Natural killer cell (primary cell): ENCODE measurements around the gene ANGPT4. TPM values are rescaled to one million over a fixed set of nuclear protein-coding genes. Genes with fewer than 3 reads are reported as not detected.

Source experiments
- ATAC-seq, 3 donors: fragments of 150-1000 bp in 2 of 3; fragments of 200-7000 bp in 1 of 3; cut with Tn5 transposase; 1 replicate in 1 of 3; 2 replicates in 2 of 3; pipeline ENCODE4 v1.10.0; 2021; ENCODE audit warnings: mild to moderate bottlenecking in 2 of 3, moderate library complexity in 2 of 3
- DNase-seq, 2 donors: peaks; one replicate each; pipeline versions ENCODE4 v3.0.0 to v3.0.0-alpha.2; 2013 to 2021; ENCODE audit warnings: mixed read lengths in 1 of 2
- H3K27ac ChIP-seq: one replicate; pipeline ENCODE4 v1.5.1; 2013; ENCODE audit warnings: mild to moderate bottlenecking, low read length
- H3K27me3 ChIP-seq: one replicate; pipeline ENCODE4 v1.6.1; 2013; ENCODE audit warnings: low read length; ENCODE audit not compliant: control insufficient read depth, insufficient read depth
- H3K36me3 ChIP-seq: one replicate; pipeline ENCODE4 v1.6.1; 2013; ENCODE audit warnings: low read length; ENCODE audit not compliant: control insufficient read depth, insufficient read depth
- H3K4me1 ChIP-seq: one replicate; pipeline ENCODE4 v1.6.1; 2013; ENCODE audit warnings: low read length; ENCODE audit not compliant: control insufficient read depth, insufficient read depth
- H3K4me3 ChIP-seq: one replicate; pipeline ENCODE4 v1.5.1; 2013; ENCODE audit warnings: low read length
- H3K9me3 ChIP-seq: one replicate; pipeline ENCODE4 v1.6.1; 2013; ENCODE audit warnings: low read length; ENCODE audit not compliant: control insufficient read depth, insufficient read depth
- H3K27ac Mint-ChIP-seq, 2 donors: one replicate each; pipeline ENCODE4 v1.8.0; 2022; ENCODE audit warnings: mild to moderate bottlenecking in 2 of 2, mixed read lengths in 2 of 2, moderate library complexity in 1 of 2
- H3K27me3 Mint-ChIP-seq, 2 donors: one replicate each; pipeline ENCODE4 v1.8.0; 2022; ENCODE audit warnings: low read depth in 2 of 2, mixed read lengths in 2 of 2
- H3K36me3 Mint-ChIP-seq: one replicate; pipeline ENCODE4 v1.8.0; 2022; ENCODE audit warnings: mixed read lengths
- H3K4me1 Mint-ChIP-seq, 2 donors: one replicate each; pipeline ENCODE4 v1.8.0; 2022; ENCODE audit warnings: mixed read lengths in 2 of 2
- H3K4me3 Mint-ChIP-seq: one replicate; pipeline ENCODE4 v1.8.0; 2022; ENCODE audit warnings: mild to moderate bottlenecking, moderate library complexity, mixed read lengths
- H3K9me3 Mint-ChIP-seq, 2 donors: one replicate each; pipeline ENCODE4 v1.8.0; 2022; ENCODE audit warnings: mixed read lengths in 2 of 2
- WGBS: methylation state at CpG from one replicate; pipeline ENCODE4 v1.1.7; 2013; ENCODE audit warnings: missing lambda C conversion rate; ENCODE audit not compliant: insufficient coverage; 5-methylcytosine and 5-hydroxymethylcytosine counted together
- intact Hi-C: fragments of 100-400 bp; cut with micrococcal nuclease; formaldehyde crosslinking; loops from one replicate; pipeline ENCODE4 v1.14.2; 2022
- total RNA-seq, 4 donors: library from RNA; stranded (reverse); fragments of 120-200 nt in 1 of 4; gene quantifications; one replicate each; pipeline versions ENCODE4 v1.2.3 to v1.2.4, GENCODE V29; 2013 to 2022
- TF ChIP-seq, protein P1 (sequence below): fragments of 200-600 bp; IDR thresholded peaks from one replicate; pipeline ENCODE4 v1.8.0; 2022; ENCODE audit warnings: antibody characterized with exemption

Gene ANGPT4
- total RNA-seq, 3 donors from 2014 or later (not counting 1 experiment from before 2014, with no cell fraction given) = not detected

DNA sequence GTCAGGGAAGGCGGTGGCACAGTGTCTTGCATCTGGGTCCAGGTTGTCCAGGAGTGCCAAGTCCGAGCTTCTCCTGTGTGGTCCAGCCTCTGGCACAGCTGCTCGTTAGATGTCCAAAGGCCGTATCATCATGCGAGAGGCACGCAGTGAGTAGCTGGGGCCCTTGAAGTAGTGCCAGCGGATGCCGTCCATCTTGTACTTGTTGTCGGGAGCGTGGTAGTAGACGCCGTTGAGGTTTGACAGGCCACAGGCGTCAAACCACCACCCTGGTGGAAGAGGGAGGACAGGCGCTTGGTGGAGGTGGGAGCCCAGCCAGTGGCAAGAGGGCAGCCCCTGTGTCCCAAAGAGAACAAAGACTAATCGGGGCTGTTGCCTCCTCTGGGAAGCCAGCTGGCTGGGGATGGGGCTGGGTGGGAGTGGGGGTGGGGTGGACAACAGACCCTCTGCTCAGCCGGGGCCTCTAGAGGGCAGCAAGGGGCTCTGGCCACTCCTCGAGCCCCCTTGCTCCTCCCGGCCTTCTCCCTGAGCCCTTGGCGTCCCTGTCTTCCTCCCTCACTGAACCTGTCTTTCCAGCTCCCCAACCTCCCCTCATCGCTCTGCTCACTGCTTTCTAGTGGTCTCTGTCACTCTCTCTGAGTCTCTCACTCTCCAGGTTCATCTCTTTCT lies 43.1 kb downstream of the ANGPT4 start:
- Mint-ChIP-seq H3K36me3 (no peaks in the 10 kb centered on the region), H3K4me1 (peaks cover 19% of the 10 kb centered on the region in 2 donors), H3K27ac (peak overlapping the region in 1 of 2 donors; percentile 23), H3K4me3 (no peak overlapping the region), H3K27me3 (peaks cover 0 to 12% of the 10 kb centered on the region in 2 donors), H3K9me3 (no peaks in the 10 kb centered on the region)
- ATAC-seq (peak; percentile 36 to 96 (median 78)), DNase-seq (peak in 1 of 2 donors; percentile 33)
- no peaks in the 10 kb centered on the region for H3K36me3 ChIP-seq
- TF ChIP-seq, protein P1, sequence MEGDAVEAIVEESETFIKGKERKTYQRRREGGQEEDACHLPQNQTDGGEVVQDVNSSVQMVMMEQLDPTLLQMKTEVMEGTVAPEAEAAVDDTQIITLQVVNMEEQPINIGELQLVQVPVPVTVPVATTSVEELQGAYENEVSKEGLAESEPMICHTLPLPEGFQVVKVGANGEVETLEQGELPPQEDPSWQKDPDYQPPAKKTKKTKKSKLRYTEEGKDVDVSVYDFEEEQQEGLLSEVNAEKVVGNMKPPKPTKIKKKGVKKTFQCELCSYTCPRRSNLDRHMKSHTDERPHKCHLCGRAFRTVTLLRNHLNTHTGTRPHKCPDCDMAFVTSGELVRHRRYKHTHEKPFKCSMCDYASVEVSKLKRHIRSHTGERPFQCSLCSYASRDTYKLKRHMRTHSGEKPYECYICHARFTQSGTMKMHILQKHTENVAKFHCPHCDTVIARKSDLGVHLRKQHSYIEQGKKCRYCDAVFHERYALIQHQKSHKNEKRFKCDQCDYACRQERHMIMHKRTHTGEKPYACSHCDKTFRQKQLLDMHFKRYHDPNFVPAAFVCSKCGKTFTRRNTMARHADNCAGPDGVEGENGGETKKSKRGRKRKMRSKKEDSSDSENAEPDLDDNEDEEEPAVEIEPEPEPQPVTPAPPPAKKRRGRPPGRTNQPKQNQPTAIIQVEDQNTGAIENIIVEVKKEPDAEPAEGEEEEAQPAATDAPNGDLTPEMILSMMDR = no peak
- H3K9me3 ChIP-seq = no peaks in the 10 kb centered on the region
- peaks cover 10% of the 10 kb centered on the region for H3K4me1 ChIP-seq
- intact Hi-C loops = no loop called here
- no peak overlapping the region for H3K27ac ChIP-seq
- WGBS = 62% methylated on average over 20 of the region's 20 CpGs
- no peaks in the 10 kb centered on the region for H3K27me3 ChIP-seq
- H3K4me3 ChIP-seq = no peak overlapping the region

DNA sequence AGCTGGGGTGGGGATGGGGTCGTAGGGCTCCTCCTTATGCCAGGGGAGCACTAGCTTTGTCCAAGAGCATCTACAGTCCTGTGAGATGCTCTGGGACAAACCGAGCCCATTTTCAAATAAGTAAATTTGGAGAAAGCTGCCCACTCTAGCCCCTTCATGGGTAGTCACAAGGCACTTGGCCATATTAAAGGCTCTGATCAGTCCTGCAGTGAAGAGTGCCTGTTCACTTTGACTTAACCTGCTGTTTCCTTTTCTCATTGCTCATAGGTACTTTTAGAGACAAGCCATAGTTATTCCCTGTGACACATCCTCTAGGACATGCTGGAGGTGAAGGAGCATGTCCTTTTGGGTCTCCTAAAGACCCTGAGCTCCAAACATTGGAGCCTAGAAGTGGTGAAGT lies 44.2 kb downstream of the ANGPT4 start:
- H3K36me3 ChIP-seq = no peaks in the 10 kb centered on the region
- TF ChIP-seq, protein P1 = no peak
- WGBS = 41% methylated on average over 2 of the region's 2 CpGs
- intact Hi-C loops = no loop called here
- no peaks in the 10 kb centered on the region for H3K9me3 Mint-ChIP-seq
- no peak overlapping the region for H3K4me3 Mint-ChIP-seq
- ATAC-seq (no peak), DNase-seq (no peak)
- H3K4me1 Mint-ChIP-seq = peaks cover 19% of the 10 kb centered on the region in 2 donors
- H3K27ac ChIP-seq = no peak overlapping the region
- H3K27ac Mint-ChIP-seq = no peak overlapping the region
- H3K4me1 ChIP-seq = peaks cover 10% of the 10 kb centered on the region
- peaks cover 0 to 12% of the 10 kb centered on the region in 2 donors for H3K27me3 Mint-ChIP-seq
- no peak overlapping the region for H3K4me3 ChIP-seq
- H3K27me3 ChIP-seq = no peaks in the 10 kb centered on the region
- no peaks in the 10 kb centered on the region for H3K9me3 ChIP-seq
- no peaks in the 10 kb centered on the region for H3K36me3 Mint-ChIP-seq

DNA sequence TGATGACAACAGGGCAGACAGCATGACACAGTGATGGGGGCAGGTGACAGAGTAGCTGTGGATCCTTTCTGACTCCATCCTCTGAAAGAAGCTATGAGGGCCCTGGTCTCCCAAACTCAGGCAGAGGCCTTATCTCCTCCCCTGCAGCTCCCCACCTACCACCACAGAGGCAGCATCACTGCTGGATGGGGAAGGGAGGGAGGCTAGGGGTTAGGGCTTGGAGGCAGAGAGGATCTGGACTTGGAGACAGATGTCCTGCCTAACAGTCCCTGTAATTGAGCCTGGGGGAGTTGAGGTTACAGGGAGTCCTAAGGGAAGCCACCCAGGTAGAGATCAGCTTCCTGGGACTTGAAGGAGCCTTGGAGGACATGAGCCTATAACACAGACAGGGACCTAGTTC lies 44.7 kb downstream of the ANGPT4 start:
- ATAC-seq (no peak), DNase-seq (no peak)
- H3K27me3 Mint-ChIP-seq = peaks cover 0 to 12% of the 10 kb centered on the region in 2 donors
- no peaks in the 10 kb centered on the region for H3K36me3 Mint-ChIP-seq
- H3K27ac Mint-ChIP-seq = no peak overlapping the region
- TF ChIP-seq, protein P1 = no peak
- H3K4me3 Mint-ChIP-seq = no peak overlapping the region
- Histone ChIP-seq H3K9me3 (no peaks in the 10 kb centered on the region), H3K4me1 (peaks cover 10% of the 10 kb centered on the region), H3K4me3 (no peak overlapping the region), H3K27ac (no peak overlapping the region), H3K36me3 (no peaks in the 10 kb centered on the region), H3K27me3 (no peaks in the 10 kb centered on the region)
- intact Hi-C loops = no loop called here
- peaks cover 19% of the 10 kb centered on the region in 2 donors for H3K4me1 Mint-ChIP-seq
- H3K9me3 Mint-ChIP-seq = no peaks in the 10 kb centered on the region

DNA sequence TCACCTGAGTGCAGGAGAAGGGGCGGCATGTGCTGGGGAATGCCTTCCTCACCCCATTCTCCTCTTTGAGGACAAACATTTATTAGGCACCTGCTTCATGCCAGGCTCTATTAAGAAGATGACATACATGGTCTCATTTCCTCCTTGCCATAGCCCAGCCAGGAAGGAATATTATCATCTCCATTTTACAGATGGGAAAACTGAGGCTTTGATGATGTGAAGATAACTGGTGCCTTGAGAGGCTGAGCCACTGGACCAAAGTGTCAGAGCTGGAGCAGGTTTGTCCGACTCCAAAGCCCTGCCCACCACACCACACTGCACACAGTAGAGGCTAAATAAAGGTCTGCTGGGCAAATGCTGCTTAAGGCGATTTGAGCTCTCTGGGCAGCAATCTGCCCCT lies 45.4 kb downstream of the ANGPT4 start:
- intact Hi-C loops = no loop called here
- H3K27ac ChIP-seq = no peak overlapping the region
- H3K4me1 ChIP-seq = peaks cover 10% of the 10 kb centered on the region
- peaks cover 0 to 12% of the 10 kb centered on the region in 2 donors for H3K27me3 Mint-ChIP-seq
- WGBS = 92% methylated on average over 3 of the region's 3 CpGs
- TF ChIP-seq, protein P1 = no peak
- no peaks in the 10 kb centered on the region for H3K9me3 ChIP-seq
- H3K36me3 Mint-ChIP-seq = no peaks in the 10 kb centered on the region
- DNase-seq = no peak
- H3K4me3 ChIP-seq = no peak overlapping the region
- no peak overlapping the region for H3K4me3 Mint-ChIP-seq
- no peak overlapping the region for H3K27ac Mint-ChIP-seq
- H3K36me3 ChIP-seq = no peaks in the 10 kb centered on the region
- no peaks in the 10 kb centered on the region for H3K9me3 Mint-ChIP-seq
- no peaks in the 10 kb centered on the region for H3K27me3 ChIP-seq
- peaks cover 19% of the 10 kb centered on the region in 2 donors for H3K4me1 Mint-ChIP-seq
- ATAC-seq = no peak
